Duodenal mucosa (tissue), 2 donors: ENCODE results near the gene INF2.

Source experiments
- H3K27ac ChIP-seq: one replicate; pipeline ENCODE4 v1.7.0; 2013; ENCODE audit warnings: low read depth, low read length
- H3K27me3 ChIP-seq, 2 donors: one replicate each; pipeline ENCODE4 v1.7.0; 2013; ENCODE audit warnings: low read length in 2 of 2, control low read depth in 1 of 2; ENCODE audit not compliant: insufficient read depth in 2 of 2, control insufficient read depth in 1 of 2
- H3K36me3 ChIP-seq, 2 donors: one replicate each; pipeline ENCODE4 v1.7.0; 2013; ENCODE audit warnings: low read length in 2 of 2, control low read depth in 1 of 2; ENCODE audit not compliant: insufficient read depth in 2 of 2, control insufficient read depth in 1 of 2
- H3K4me1 ChIP-seq, 2 donors: one replicate each; pipeline ENCODE4 v1.7.0; 2013; ENCODE audit warnings: low read length in 2 of 2, control low read depth in 1 of 2; ENCODE audit not compliant: insufficient read depth in 2 of 2, control insufficient read depth in 1 of 2
- H3K4me3 ChIP-seq, 2 donors: one replicate each; pipeline ENCODE4 v1.7.0; 2013; ENCODE audit warnings: low read length in 2 of 2, low read depth in 1 of 2
- H3K9ac ChIP-seq, 2 donors: one replicate each; pipeline ENCODE4 v1.7.0; 2013; ENCODE audit warnings: low read length in 2 of 2, low read depth in 1 of 2
- H3K9me3 ChIP-seq, 2 donors: one replicate each; pipeline ENCODE4 v1.7.0; 2013; ENCODE audit warnings: low read length in 2 of 2, control low read depth in 1 of 2; ENCODE audit not compliant: control insufficient read depth in 1 of 2

Gene INF2

GRCh38 chr14:104689109-104689880 is at the start of gene INF2:
TSS of gene INF2 (plus strand) at chr14:104689618. CDS start at chr14:104701366, 11,748 bp downstream.
- Histone ChIP-seq H3K4me3 (peak within 1 kb of the TSS; percentile 89 to 94), H3K27ac (peak within 1 kb of the TSS; percentile 93), H3K36me3 (peaks cover 4 to 9% of the 10 kb centered on the region in 2 donors), H3K27me3 (no peaks in the 10 kb centered on the region), H3K4me1 (peaks cover 36 to 63% of the 10 kb centered on the region in 2 donors), H3K9ac (peak within 1 kb of the TSS; percentile 80 to 97), H3K9me3 (no peaks in the 10 kb centered on the region)

GRCh38 chr14:104639885-104640548 is 49.4 kb upstream of the INF2 start:
- no peaks in the 10 kb centered on the region for H3K9me3 ChIP-seq
- H3K27me3 ChIP-seq: peaks cover 16 to 17% of the 10 kb centered on the region in 2 donors
- no peaks in the 10 kb centered on the region for H3K36me3 ChIP-seq
- H3K27ac ChIP-seq: no peak overlapping the region
- H3K9ac ChIP-seq: no peak overlapping the region
- H3K4me1 ChIP-seq: no peaks in the 10 kb centered on the region
- no peak overlapping the region for H3K4me3 ChIP-seq

DNA sequence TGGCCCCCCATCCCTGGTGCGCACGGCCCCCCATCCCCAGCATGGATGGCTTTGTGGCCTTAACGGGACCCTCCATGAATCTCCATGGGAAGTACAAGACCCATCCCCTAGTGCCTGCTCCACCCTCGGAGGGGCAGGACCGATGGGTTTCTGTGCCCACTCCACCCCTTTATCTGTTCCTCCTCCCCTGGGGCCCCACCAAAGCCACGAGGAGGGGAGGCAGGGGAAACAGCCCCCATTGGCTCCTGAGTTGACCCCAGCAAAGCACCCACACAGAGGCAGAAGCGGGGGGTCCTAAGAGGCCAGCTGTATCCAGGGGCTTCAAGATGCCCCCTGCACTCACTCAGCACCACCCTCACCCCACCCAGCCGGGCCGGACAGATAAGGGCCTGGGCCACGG is 48.7 kb upstream of the INF2 start:
- H3K27ac ChIP-seq: no peak overlapping the region
- H3K36me3 ChIP-seq: no peaks in the 10 kb centered on the region
- H3K9me3 ChIP-seq: peaks cover 3% of the 10 kb centered on the region in 2 donors
- H3K4me3 ChIP-seq: no peak overlapping the region
- H3K27me3 ChIP-seq: peaks cover 16 to 17% of the 10 kb centered on the region in 2 donors
- no peaks in the 10 kb centered on the region for H3K4me1 ChIP-seq
- H3K9ac ChIP-seq: no peak overlapping the region

DNA sequence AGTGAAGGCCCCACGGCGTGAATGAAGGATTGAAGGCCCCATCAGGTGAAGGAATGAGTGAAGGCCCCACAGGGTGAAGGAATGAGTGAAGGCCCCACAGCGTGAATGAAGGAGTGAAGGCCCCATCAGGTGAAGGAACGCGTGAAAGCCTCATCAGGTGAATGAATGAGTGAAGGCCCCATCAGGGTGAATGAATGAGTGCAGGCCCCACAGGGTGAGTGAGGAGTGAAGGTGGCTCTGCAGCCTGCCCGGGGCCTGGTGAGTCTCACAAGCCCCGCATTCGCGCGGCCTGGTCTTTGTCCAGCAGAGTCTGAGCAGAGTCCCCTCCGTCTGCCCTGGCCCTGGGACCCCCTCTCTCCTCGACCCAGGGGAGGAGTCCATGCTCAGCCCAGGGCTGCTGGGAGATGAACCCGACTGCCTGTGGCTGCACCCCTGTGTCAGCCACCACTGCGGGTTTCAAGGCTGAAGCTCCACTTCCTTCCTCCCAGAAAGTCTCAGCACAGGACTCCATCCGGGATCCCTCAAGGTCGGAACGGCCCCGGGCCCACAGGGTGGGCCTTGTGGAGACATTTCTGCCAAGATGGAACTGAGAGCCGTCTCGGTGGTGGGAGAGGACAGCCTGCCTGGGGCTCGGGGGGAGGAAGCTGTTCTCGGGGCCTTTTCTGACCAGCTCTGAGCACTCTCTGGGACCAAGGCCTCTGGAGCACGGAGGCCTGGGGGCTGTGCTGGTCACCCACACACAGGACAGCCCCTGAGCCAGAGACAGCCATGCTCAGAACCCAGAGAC is 47.5 kb upstream of the INF2 start:
- Histone ChIP-seq H3K4me3 (no peak overlapping the region), H3K27me3 (peaks cover 16 to 17% of the 10 kb centered on the region in 2 donors)

DNA sequence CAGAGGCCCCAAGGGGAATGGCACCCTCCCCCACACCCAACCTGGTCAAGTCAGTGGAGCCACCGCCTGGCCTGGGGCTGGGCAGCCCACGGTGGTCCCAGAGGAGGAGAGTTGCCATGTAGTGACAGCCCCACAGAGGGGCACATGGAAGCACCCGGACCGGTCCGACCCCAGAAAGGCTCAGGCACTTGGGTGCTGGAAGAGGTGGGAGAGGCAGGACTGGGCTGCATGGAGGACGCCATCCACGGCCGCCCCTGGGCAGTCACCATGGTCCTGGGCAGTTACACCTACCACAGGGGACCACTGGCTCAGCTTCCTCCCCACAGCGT is 46.9 kb upstream of the INF2 start:
- peaks cover 3% of the 10 kb centered on the region in 2 donors for H3K9me3 ChIP-seq
- H3K27ac ChIP-seq: no peak overlapping the region
- no peak overlapping the region for H3K4me3 ChIP-seq
- H3K36me3 ChIP-seq: no peaks in the 10 kb centered on the region
- no peaks in the 10 kb centered on the region for H3K4me1 ChIP-seq
- H3K27me3 ChIP-seq: peaks cover 16 to 17% of the 10 kb centered on the region in 2 donors
- H3K9ac ChIP-seq: no peak overlapping the region

More for the DNA sequence above, 47.5 kb upstream of the INF2 start:
- Histone ChIP-seq H3K9ac (no peak overlapping the region), H3K9me3 (peaks cover 3% of the 10 kb centered on the region in 2 donors), H3K4me1 (no peaks in the 10 kb centered on the region), H3K27ac (no peak overlapping the region), H3K36me3 (no peaks in the 10 kb centered on the region)

- Histone ChIP-seq H3K36me3 (no peaks in the 10 kb centered on the region), H3K27ac (no peak overlapping the region), H3K4me1 (no peaks in the 10 kb centered on the region), H3K9me3 (peaks cover 3% of the 10 kb centered on the region in 2 donors), H3K27me3 (peaks cover 15 to 16% of the 10 kb centered on the region in 2 donors), H3K9ac (no peak overlapping the region), H3K4me3 (no peak overlapping the region)
Measured at GRCh38 chr14:104643306-104643705, 46.1 kb upstream of the INF2 start.

- peaks cover 7 to 8% of the 10 kb centered on the region in 2 donors for H3K27me3 ChIP-seq
- H3K4me3 ChIP-seq: no peak overlapping the region
- H3K36me3 ChIP-seq: no peaks in the 10 kb centered on the region
- no peak overlapping the region for H3K9ac ChIP-seq
- no peaks in the 10 kb centered on the region for H3K4me1 ChIP-seq
- H3K27ac ChIP-seq: no peak overlapping the region
- H3K9me3 ChIP-seq: peaks cover 3% of the 10 kb centered on the region in 2 donors
Measured at GRCh38 chr14:104644091-104644635, 45.3 kb upstream of the INF2 start.

DNA sequence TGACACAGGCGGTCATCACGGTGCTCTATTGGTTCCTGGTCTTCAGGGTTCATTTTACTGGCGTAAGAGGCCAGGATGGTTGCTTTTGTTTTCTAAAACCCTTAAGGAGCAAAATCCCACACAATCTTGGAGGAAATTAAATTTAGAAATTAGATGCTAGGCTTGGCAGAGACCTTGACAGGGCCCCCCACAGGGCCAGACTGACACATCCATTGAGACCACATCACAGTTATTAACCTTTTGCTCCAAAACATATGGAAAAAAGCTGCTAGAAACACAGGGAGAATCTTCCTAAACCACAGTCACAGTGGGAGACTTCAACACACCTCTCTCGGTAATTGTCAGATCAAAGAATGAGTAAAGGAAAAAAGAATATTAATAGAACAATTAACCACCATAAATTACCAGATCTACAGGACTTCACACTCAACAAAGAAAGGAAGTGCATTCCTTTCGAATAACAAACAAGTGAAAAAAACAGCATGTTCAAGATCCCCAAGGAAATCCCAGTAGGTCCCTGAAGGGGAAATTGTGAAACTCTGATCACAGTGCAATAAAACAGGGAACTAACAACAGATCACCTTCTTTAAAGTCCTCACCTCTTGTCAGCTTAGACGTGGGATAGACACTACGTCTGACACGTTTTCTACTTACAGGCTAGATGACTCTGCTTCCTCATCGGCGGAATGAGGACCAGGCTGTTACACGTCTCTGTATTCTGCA is 44.6 kb upstream of the INF2 start:
- Histone ChIP-seq H3K9me3 (peaks cover 3% of the 10 kb centered on the region in 2 donors), H3K4me3 (no peak overlapping the region), H3K27me3 (peaks cover under 1 to 8% of the 10 kb centered on the region in 2 donors), H3K27ac (no peak overlapping the region), H3K36me3 (no peaks in the 10 kb centered on the region), H3K4me1 (peaks cover under 1% of the 10 kb centered on the region in 2 donors), H3K9ac (no peak overlapping the region)

GRCh38 chr14:104647467-104648043 is 41.9 kb upstream of the INF2 start:
- no peak overlapping the region for H3K27ac ChIP-seq
- peaks cover 3% of the 10 kb centered on the region in 2 donors for H3K9me3 ChIP-seq
- peaks cover 0 to 2% of the 10 kb centered on the region in 2 donors for H3K27me3 ChIP-seq
- H3K4me1 ChIP-seq: peaks cover 5 to 8% of the 10 kb centered on the region in 2 donors
- H3K9ac ChIP-seq: no peak overlapping the region
- H3K4me3 ChIP-seq: no peak overlapping the region
- no peaks in the 10 kb centered on the region for H3K36me3 ChIP-seq
